WTC11 (cell line): Measurements from ENCODE around the gene MAGI2.

Experiments
- ELF4 ChIP-seq: sonication (generic); formaldehyde crosslinking; IDR thresholded peaks from 2 replicates; pipeline ENCODE4 v1.8.1; 2022; ENCODE audit warnings: low read depth, mild to moderate bottlenecking, moderate library complexity, missing genetic modification reagents
- FOXJ3 ChIP-seq: sonication (generic); formaldehyde crosslinking; IDR thresholded peaks from 2 replicates; pipeline ENCODE4 v1.9.0; 2021; ENCODE audit warnings: missing genetic modification reagents, mild to moderate bottlenecking, borderline replicate concordance
- JUN ChIP-seq: sonication (generic); formaldehyde crosslinking; IDR thresholded peaks from 2 replicates; pipeline ENCODE4 v1.8.0; 2023; ENCODE audit warnings: mild to moderate bottlenecking, missing genetic modification reagents
- NR2C2 ChIP-seq: sonication (generic); formaldehyde crosslinking; IDR thresholded peaks from 2 replicates; pipeline ENCODE4 v1.8.0; 2022; ENCODE audit warnings: mild to moderate bottlenecking, missing genetic modification reagents
- TF ChIP-seq, protein P1 (sequence below): fragments of 200-600 bp; IDR thresholded peaks from 2 replicates; pipeline ENCODE4 v1.8.0; 2022; ENCODE audit warnings: antibody characterized with exemption
- TF ChIP-seq, protein P2 (sequence below): sonication (generic); formaldehyde crosslinking; IDR thresholded peaks from 2 replicates; pipeline ENCODE4 v1.8.1; 2022; ENCODE audit warnings: missing genetic modification reagents, borderline replicate concordance
- TF ChIP-seq, protein P3 (sequence below): fragments of 250-450 bp; sonication (Bioruptor Pico); IDR thresholded peaks from 2 replicates; pipeline ENCODE4 v1.9.0; 2021; ENCODE audit warnings: moderate library complexity, mild to moderate bottlenecking, inconsistent platforms, borderline replicate concordance
- TF ChIP-seq, protein P4 (sequence below): fragments of 250-450 bp; sonication (Bioruptor Pico); IDR thresholded peaks from 2 replicates; pipeline ENCODE4 v1.9.0; 2021; ENCODE audit warnings: mild to moderate bottlenecking

DNA sequence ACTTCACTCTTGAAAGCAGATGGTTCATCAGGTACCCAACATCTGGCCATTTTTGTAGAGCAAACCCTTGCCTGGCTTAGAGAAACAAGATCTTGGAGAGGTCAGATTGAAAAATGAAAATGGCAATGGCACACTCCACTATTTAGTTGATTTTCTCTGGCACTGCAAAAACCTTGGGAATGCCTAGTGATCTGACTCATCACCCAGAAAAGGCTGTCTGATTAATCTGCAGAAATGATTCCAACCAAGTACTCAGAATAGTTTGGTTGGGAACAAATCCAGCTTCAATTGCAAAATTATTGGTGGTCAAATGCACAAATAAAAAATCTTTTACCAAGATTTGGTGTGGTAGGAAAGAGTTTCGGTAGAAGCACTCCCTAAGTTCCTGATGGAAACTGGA is 1303.7 kb downstream of the MAGI2 start:
- TF ChIP-seq NR2C2 (CRISPR knock-in tag) (no peak), ELF4 (CRISPR knock-in tag) (no peak), JUN (no peak), FOXJ3 (no peak)
- TF ChIP-seq, protein P1, sequence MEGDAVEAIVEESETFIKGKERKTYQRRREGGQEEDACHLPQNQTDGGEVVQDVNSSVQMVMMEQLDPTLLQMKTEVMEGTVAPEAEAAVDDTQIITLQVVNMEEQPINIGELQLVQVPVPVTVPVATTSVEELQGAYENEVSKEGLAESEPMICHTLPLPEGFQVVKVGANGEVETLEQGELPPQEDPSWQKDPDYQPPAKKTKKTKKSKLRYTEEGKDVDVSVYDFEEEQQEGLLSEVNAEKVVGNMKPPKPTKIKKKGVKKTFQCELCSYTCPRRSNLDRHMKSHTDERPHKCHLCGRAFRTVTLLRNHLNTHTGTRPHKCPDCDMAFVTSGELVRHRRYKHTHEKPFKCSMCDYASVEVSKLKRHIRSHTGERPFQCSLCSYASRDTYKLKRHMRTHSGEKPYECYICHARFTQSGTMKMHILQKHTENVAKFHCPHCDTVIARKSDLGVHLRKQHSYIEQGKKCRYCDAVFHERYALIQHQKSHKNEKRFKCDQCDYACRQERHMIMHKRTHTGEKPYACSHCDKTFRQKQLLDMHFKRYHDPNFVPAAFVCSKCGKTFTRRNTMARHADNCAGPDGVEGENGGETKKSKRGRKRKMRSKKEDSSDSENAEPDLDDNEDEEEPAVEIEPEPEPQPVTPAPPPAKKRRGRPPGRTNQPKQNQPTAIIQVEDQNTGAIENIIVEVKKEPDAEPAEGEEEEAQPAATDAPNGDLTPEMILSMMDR, result no peak
- TF ChIP-seq, protein P2, sequence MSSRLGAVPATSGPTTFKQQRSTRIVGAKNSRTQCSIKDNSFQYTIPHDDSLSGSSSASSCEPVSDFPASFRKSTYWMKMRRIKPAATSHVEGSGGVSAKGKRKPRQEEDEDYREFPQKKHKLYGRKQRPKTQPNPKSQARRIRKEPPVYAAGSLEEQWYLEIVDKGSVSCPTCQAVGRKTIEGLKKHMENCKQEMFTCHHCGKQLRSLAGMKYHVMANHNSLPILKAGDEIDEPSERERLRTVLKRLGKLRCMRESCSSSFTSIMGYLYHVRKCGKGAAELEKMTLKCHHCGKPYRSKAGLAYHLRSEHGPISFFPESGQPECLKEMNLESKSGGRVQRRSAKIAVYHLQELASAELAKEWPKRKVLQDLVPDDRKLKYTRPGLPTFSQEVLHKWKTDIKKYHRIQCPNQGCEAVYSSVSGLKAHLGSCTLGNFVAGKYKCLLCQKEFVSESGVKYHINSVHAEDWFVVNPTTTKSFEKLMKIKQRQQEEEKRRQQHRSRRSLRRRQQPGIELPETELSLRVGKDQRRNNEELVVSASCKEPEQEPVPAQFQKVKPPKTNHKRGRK (CRISPR knock-in tag), result no peak
- TF ChIP-seq, protein P3, sequence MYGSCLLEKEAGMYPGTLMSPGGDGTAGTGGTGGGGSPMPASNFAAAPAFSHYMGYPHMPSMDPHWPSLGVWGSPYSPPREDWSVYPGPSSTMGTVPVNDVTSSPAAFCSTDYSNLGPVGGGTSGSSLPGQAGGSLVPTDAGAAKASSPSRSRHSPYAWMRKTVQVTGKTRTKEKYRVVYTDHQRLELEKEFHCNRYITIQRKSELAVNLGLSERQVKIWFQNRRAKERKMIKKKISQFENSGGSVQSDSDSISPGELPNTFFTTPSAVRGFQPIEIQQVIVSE (CRISPR knock-in tag), result no peak
- TF ChIP-seq, protein P4, sequence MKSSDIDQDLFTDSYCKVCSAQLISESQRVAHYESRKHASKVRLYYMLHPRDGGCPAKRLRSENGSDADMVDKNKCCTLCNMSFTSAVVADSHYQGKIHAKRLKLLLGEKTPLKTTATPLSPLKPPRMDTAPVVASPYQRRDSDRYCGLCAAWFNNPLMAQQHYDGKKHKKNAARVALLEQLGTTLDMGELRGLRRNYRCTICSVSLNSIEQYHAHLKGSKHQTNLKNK (CRISPR knock-in tag), result no peak
